GM23248 (cell line): ENCODE measurements around the gene CDCA3. TPM values are rescaled to one million over a fixed set of nuclear protein-coding genes. Genes with fewer than 3 reads are reported as not detected.
"Not testable (repeated sequence)": the region's sequence is repeated elsewhere in the genome, so short reads cannot be mapped to it uniquely, and the experiment has no call there.

ENCODE experiments used
- DNase-seq: peaks from one replicate; pipeline ENCODE4 v3.0.0-alpha.2; 2015
- H2AFZ ChIP-seq: fragments of 200-600 bp; sonication (generic); 2 replicates; pipeline ENCODE4 v1.6.1; 2016; ENCODE audit warnings: antibody characterized with exemption
- H3F3A ChIP-seq: fragments of 200-600 bp; sonication (generic); 2 replicates; pipeline ENCODE4 v1.6.1; 2016; ENCODE audit warnings: mild to moderate bottlenecking, antibody characterized with exemption, mixed run types; ENCODE audit not compliant: insufficient read depth
- H3K27ac ChIP-seq: fragments of 200-600 bp; sonication (generic); 2 replicates; pipeline ENCODE4 v1.5.1; 2016; ENCODE audit warnings: mild to moderate bottlenecking
- H3K27me3 ChIP-seq: fragments of 200-600 bp; sonication (generic); replicated peaks from 2 replicates; pipeline ENCODE4 v1.6.1; 2016; ENCODE audit warnings: mild to moderate bottlenecking; ENCODE audit not compliant: insufficient read depth
- H3K36me3 ChIP-seq: fragments of 200-600 bp; sonication (generic); 2 replicates; pipeline ENCODE4 v1.6.1; 2016; ENCODE audit warnings: low read depth, mild to moderate bottlenecking
- H3K4me1 ChIP-seq: fragments of 200-600 bp; sonication (generic); 2 replicates; pipeline ENCODE4 v1.6.1; 2016; ENCODE audit warnings: mild to moderate bottlenecking; ENCODE audit not compliant: insufficient read depth
- H3K4me2 ChIP-seq: fragments of 200-600 bp; sonication (generic); one replicate; pipeline ENCODE4 v1.6.1; 2016; ENCODE audit warnings: mild to moderate bottlenecking; ENCODE audit not compliant: unreplicated experiment
- H3K4me3 ChIP-seq: fragments of 200-600 bp; sonication (generic); 2 replicates; pipeline ENCODE4 v1.5.1; 2016; ENCODE audit warnings: mild to moderate bottlenecking
- H3K79me2 ChIP-seq: fragments of 200-600 bp; sonication (generic); 2 replicates; pipeline ENCODE4 v1.6.1; 2016; ENCODE audit warnings: mild to moderate bottlenecking; ENCODE audit not compliant: insufficient read depth
- H3K9ac ChIP-seq: fragments of 200-600 bp; sonication (generic); 2 replicates; pipeline ENCODE4 v1.6.1; 2016; ENCODE audit warnings: mild to moderate bottlenecking
- H3K9me2 ChIP-seq: fragments of 200-600 bp; sonication (generic); 2 replicates; pipeline ENCODE4 v1.6.1; 2016; ENCODE audit warnings: mixed run types, mild to moderate bottlenecking, moderate library complexity; ENCODE audit not compliant: insufficient read depth
- H3K9me3 ChIP-seq: fragments of 200-600 bp; sonication (generic); one replicate; pipeline ENCODE4 v1.6.1; 2017; ENCODE audit warnings: low read depth
- H4K20me1 ChIP-seq: fragments of 200-600 bp; sonication (generic); 2 replicates; pipeline ENCODE4 v1.6.0; 2016; ENCODE audit not compliant: insufficient read depth
- EZH2 ChIP-seq: fragments of 200-600 bp; sonication (generic); IDR thresholded peaks from 2 replicates; pipeline ENCODE4 v1.6.1; 2018; ENCODE audit warnings: antibody characterized with exemption, mild to moderate bottlenecking; ENCODE audit not compliant: insufficient read depth, poor library complexity, severe bottlenecking
- EZH2phosphoT487 ChIP-seq: fragments of 200-600 bp; sonication (generic); IDR thresholded peaks from 2 replicates; pipeline ENCODE4 v1.6.1; 2018; ENCODE audit warnings: antibody characterized with exemption, moderate library complexity, mild to moderate bottlenecking, low read depth; ENCODE audit not compliant: insufficient read depth
- WGBS, 2 experiments: methylation state at CpG; one replicate each; pipeline ENCODE4 v1.1.6; 2015 to 2017; ENCODE audit warnings: low lambda C conversion rate in 2 of 2, low coverage in 1 of 2; ENCODE audit errors: missing lambda C conversion rate in 2 of 2; 5-methylcytosine and 5-hydroxymethylcytosine counted together
- in situ Hi-C: fragments of 300-500 bp; cut with MboI; formaldehyde crosslinking; loops from 2 replicates; pipeline ENCODE4 v1.15.0; 2020
- polyA plus RNA-seq: library from polyadenylated mRNA; unstranded; fragments of >200 nt; fragmentation: Nextera tagmentation; extraction: Ambion mirVana; gene quantifications from 2 replicates; pipeline ENCODE4 v1.2.1, GENCODE V29; 2016
- total RNA-seq: library from RNA; depleted of rRNA; stranded (reverse); fragments of >200 nt; shearing (Covaris generic); gene quantifications from 2 replicates; pipeline ENCODE4 v1.2.3, GENCODE V29; 2014

CDCA3 gene
- total and polyA plus RNA-seq, 2 experiments from 2014 or later, result 23.9 to 30.2 TPM

DNA sequence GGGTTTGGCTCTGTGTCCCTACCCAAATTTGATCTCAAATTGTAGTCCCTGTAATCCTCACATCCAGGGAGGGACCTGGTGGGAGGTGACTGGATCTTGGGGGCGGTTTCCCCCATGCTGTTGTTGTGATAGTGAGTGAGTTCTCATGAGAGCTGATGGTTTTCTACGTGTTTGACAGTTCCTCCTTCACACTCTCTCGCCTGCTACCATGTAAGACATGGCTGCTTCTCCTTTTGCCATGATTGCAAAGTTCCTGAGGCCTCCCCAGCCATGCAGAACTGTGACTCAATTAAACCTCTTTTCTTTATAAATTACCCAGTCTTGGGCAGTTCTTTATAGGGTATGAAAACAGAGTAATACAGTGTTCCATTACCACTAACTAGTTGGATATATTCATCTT lies 43.2 kb upstream of the CDCA3 start:
- in situ Hi-C loops, result no loop called here
- Histone ChIP-seq H3K9ac (no peak overlapping the region), H3K4me1 (peaks cover 10% of the 10 kb centered on the region; the same call in 1 of the 2 replicates), H3K9me3 (no peaks in the 10 kb centered on the region), H3K79me2 (no peaks in the 10 kb centered on the region), H3K4me3 (no peak overlapping the region), H3K9me2 (no peaks in the 10 kb centered on the region), H3K27ac (no peak overlapping the region), H3K27me3 (no peaks in the 10 kb centered on the region), H2AFZ (no peak overlapping the region), H4K20me1 (no peaks in the 10 kb centered on the region), H3K4me2 (no peak overlapping the region), H3F3A (peaks cover 17% of the 10 kb centered on the region), H3K36me3 (no peaks in the 10 kb centered on the region)
- TF ChIP-seq EZH2 (no peak), EZH2phosphoT487 (no peak)
- WGBS, 2 experiments, result 90 to 97% methylated on average over 3 of the region's 3 CpGs
- DNase-seq, result no peak

DNA sequence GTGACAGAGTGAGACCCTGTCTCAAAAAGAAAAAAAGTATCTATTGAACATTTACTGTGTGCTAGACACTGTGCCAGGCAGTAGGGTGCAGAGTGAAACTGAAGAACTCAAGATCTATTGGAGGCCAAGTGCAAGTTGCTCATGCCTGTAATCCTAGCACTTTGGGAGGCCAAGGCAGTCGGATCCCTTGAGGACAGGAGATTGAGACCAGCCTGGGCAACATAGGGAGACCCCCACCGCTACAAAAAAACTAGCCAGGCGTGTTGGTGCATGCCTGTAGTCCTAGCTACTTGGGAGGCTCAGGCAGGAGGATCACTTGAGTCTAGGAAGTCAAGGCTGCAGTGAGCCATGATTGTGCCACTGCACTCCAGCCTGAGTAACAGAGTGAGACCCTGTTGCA lies 41.6 kb upstream of the CDCA3 start:
- in situ Hi-C loops, result not testable (repeated sequence)

DNA sequence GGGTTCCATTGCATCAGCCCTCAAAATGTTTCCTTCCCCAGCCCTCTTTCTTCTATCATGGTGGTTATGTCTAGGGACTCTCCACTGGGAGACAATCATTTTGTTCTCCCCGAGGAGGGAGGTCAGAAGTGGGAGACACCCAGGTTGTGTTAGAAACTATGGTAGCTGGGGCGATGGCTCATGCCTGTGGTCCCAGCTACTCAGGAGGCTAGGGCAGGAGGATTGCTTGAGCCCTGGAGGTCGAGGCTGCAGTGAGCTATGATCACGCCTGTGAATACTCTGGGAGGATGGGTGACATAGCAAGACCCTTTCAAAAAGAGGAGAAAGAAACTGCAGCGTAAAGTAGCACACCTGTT lies 40.5 kb upstream of the CDCA3 start:
- no peaks in the 10 kb centered on the region for H4K20me1 ChIP-seq
- 92 to 95% methylated on average over 5 of the region's 5 CpGs for WGBS, 2 experiments
- in situ Hi-C loops, result no loop called here
- H3F3A ChIP-seq, result peaks cover 20% of the 10 kb centered on the region
- H3K4me3 ChIP-seq, result peak overlapping the region; percentile 73
- H3K27me3 ChIP-seq, result no peaks in the 10 kb centered on the region
- peak overlapping the region; percentile 88 for H3K27ac ChIP-seq
- peak overlapping the region; percentile 87 for H3K9ac ChIP-seq
- peak overlapping the region; percentile 97 for H2AFZ ChIP-seq
- H3K9me2 ChIP-seq, result no peaks in the 10 kb centered on the region
- peak overlapping the region; percentile 81 for H3K4me2 ChIP-seq
- no peak for DNase-seq
- H3K9me3 ChIP-seq, result no peaks in the 10 kb centered on the region
- no peaks in the 10 kb centered on the region for H3K36me3 ChIP-seq
- TF ChIP-seq EZH2, result no peak
- TF ChIP-seq EZH2phosphoT487, result no peak
- H3K79me2 ChIP-seq, result no peaks in the 10 kb centered on the region
- H3K4me1 ChIP-seq, result peaks cover 10% of the 10 kb centered on the region; the same call in 1 of the 2 replicates

More for the DNA sequence above, 41.6 kb upstream of the CDCA3 start:
- not testable (repeated sequence) for H2AFZ ChIP-seq, H3K27me3 ChIP-seq, H3K36me3 ChIP-seq, H3K79me2 ChIP-seq, H3K4me2 ChIP-seq, H3K4me1 ChIP-seq, H3K9me2 ChIP-seq, DNase-seq, H4K20me1 ChIP-seq, H3K9ac ChIP-seq, H3K4me3 ChIP-seq, H3K9me3 ChIP-seq, H3K27ac ChIP-seq
- H3F3A ChIP-seq, result peaks cover 20% of the 10 kb centered on the region
- WGBS, 2 experiments, result 82 to 83% methylated on average over 3 of the region's 3 CpGs

DNA sequence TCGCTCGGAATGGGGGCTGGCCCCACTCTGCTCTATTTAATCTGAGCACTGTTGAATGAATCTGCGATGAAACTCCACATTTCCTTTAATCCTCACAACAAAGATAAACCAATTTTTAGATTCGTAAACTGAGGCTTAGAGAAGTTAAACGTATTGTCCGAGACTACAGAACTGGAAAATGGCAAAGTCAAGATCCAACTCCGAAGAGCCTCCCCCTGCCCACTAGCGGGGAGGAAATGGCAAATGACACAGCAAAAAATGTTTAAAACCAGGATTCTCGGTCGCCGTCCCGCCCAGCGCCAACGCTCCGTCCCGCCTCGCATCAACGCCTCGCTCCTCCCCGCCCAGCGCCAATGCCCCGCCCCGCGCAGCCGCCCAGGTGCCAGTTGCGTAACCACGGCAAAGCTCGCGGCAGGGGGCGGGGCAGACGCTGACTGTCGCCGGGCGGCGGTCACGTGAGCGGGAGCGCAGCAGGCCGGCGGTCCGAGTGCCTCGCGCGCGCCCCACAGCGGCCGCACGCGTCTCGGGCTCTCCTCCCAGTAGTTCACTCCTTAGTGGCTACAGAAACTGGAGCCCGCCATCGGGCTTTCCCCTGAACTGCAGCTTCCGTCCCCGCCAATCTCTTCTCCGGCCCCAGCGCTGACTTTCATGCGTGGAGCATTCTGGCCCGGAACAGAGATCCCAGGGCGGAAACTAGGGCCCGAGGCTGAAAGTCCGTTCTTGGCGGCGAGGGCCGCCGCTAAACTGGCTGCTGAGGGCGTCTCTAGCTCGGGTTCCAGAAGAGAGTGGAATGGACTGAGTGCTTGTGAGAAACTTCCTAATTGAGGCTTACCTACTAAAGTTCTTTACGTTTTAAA lies 39.9 kb upstream of the CDCA3 start:
- Histone ChIP-seq H3K27ac (peak overlapping the region; percentile 95), H3K4me3 (peak overlapping the region; percentile 73), H3K4me1 (peaks cover 10% of the 10 kb centered on the region; the same call in 1 of the 2 replicates), H3K79me2 (no peaks in the 10 kb centered on the region), H3K27me3 (no peaks in the 10 kb centered on the region), H3K36me3 (no peaks in the 10 kb centered on the region), H3K9ac (peak overlapping the region; percentile 89), H3F3A (peaks cover 20% of the 10 kb centered on the region), H3K9me3 (no peaks in the 10 kb centered on the region), H3K4me2 (peak overlapping the region; percentile 91), H2AFZ (peak overlapping the region; percentile 97), H3K9me2 (no peaks in the 10 kb centered on the region), H4K20me1 (no peaks in the 10 kb centered on the region)
- DNase-seq, result peak; percentile 100
- 2 to 3% methylated on average over 50 to 60 of the region's 68 CpGs for WGBS, 2 experiments
- in situ Hi-C loops, result no loop called here
- TF ChIP-seq EZH2phosphoT487 (no peak), EZH2 (no peak)

DNA sequence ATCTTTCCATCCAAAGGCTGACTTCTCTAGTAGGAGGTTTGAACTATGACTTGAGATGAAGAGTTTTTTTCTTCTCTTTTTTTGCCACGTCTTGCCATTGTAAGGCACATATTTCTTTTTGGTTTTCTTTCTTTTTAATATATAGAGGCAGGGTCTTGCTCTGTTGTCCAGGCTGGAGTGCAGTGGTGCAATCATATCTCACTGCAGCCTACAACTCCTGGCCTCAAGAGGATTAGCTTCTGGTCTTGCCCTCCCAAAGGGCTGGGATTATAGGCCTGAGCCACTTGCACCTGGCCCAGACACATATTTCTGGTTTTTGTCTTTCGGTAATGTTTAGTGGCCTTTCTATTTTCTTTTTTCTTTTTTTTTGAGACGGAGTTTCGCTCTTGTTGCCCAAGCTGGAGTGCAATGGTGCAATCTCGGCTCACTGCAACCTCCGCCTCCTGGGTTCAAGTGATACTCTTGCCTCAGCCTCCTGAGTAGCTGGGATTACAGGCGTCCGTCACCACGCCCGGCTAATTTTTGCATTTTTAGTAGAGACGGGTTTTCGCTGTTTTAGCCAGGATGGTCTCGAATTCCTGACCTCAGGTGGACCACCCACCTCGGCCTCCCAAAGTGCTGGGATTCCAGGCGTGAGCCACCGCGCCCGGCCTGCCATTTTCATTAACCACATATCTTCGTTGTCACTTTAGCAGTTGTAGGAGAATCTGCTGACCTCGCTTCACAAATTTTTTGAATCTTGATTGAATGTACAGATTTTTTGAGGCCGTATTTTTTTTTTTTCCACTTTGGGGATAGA lies 38.9 kb upstream of the CDCA3 start:
- Histone ChIP-seq H3K27ac (peak overlapping the region; percentile 95), H3F3A (peaks cover 20% of the 10 kb centered on the region), H3K4me2 (peak overlapping the region; percentile 91), H3K4me3 (peak overlapping the region; percentile 69), H3K9ac (peak overlapping the region; percentile 89), H2AFZ (peak overlapping the region; percentile 90)
- H3K9me2 ChIP-seq, H3K4me1 ChIP-seq, H3K36me3 ChIP-seq, H3K9me3 ChIP-seq, H3K79me2 ChIP-seq, DNase-seq, H3K27me3 ChIP-seq, H4K20me1 ChIP-seq, in situ Hi-C loops: not testable (repeated sequence)
- 96 to 97% methylated on average over 21 of the region's 21 CpGs for WGBS, 2 experiments

DNA sequence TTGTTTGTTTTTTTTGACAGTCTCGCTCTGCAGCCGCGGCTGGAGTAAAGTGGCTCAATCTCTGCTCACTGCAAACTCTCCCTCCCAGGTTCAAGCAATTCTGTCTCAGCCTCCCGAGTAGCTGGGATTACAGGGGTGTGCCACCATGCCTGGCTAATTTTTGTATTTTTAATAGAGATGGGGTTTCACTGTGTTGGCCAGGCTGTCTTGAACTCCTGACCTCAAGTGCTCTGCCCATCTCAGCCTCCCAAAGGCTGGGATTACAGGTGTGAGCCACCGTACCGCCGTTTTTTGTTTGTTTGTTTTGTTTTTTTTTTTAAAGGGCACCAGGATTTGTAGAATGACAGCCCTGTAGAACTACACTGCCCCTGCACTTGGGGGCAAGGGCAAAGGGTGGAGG lies 37.7 kb upstream of the CDCA3 start:
- H3K4me3 ChIP-seq, H3K9me2 ChIP-seq, H3K36me3 ChIP-seq, H4K20me1 ChIP-seq, DNase-seq, H2AFZ ChIP-seq, H3K4me1 ChIP-seq, H3K27me3 ChIP-seq, in situ Hi-C loops, H3K4me2 ChIP-seq, H3K79me2 ChIP-seq, H3K9ac ChIP-seq, H3K9me3 ChIP-seq, H3K27ac ChIP-seq: not testable (repeated sequence)
- H3F3A ChIP-seq, result peaks cover 20% of the 10 kb centered on the region
- whole genome bisulfite sequencing, 2 experiments, result 90 to 93% methylated on average over 7 of the region's 7 CpGs
